Measurements from ENCODE around the gene AZU1. TPM values are rescaled to one million over a fixed set of nuclear protein-coding genes. Genes with fewer than 3 reads are reported as not detected.

Gene AZU1
- total and polyA plus RNA-seq, 2 of the 8 experiments (the other 6 are each of a cell fraction or from before 2014, with no cell fraction given): 0.80 to 1.3 TPM

DNA sequence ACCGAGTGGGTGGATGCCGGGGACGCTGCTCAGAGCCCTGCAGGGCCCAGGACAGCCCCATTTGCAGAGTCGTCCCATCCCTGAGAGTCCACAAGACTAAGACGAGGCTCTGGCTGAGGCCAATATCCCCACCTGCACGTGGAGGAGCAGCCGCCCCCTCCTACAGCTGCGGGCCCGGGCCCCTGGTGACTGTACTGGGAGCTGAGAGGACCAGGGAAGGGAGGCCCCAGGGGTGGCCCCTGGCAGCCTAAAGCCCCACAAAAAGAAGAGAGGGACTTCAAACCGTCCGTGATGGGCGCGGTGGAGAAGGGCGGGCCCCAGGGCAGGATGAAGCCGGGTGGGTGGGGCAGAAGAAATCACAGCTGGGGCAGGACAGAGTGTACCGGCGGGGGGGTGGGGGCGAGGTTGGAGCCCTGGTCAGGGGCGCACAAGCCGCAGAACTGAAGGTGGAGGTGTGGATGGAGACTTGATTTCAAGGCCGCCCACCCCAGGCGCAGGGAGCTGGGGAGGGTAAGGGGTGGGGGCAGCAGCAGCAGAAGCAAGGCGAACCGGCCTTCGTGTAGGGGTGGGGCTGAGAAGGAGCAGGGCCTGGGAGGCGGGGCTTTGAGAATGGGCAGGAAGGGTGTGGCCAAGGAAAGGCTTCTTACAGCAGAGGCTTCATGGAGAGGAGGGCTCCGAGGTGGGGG, 44.8 kb downstream of the AZU1 start:
- DNase-seq (ENCODE audit: low read depth in 1 of 2, low spot score in 2 of 2): no peak
- Histone ChIP-seq H2BK5ac (ENCODE audit: low read depth, low read length) (peak overlapping the region; percentile 73; the same call in 1 of the 2 replicates), H3K4me1 (replicated peaks in 1 of 4; ENCODE audit: control insufficient read depth in 3 of 4, insufficient read depth in 4 of 4, low read length in 3 of 4) (peaks cover 3 to 20% (median 6%) of the 10 kb centered on the region in 4 experiments; a peak in 6 of 7 replicates), H3K23me2 (ENCODE audit: low read depth, low read length) (no peaks in the 10 kb centered on the region), H2BK120ac (replicated peaks; ENCODE audit: low read depth, low read length) (no peak overlapping the region), H3K23ac (ENCODE audit: insufficient read length) (no peak overlapping the region), H2BK15ac (ENCODE audit: low read length) (no peak overlapping the region), H2AK5ac (ENCODE audit: low read depth, low read length) (no peak overlapping the region), H2BK20ac (ENCODE audit: low read length) (no peak overlapping the region), H4K8ac (ENCODE audit: extremely low read depth, insufficient read depth, low read length) (peak overlapping the region; percentile 35; the same call in 1 of the 2 replicates), H3K4me3 (ENCODE audit: extremely low read depth in 1 of 4, insufficient read depth in 2 of 4, low read depth in 3 of 4, low read length in 4 of 4) (peak overlapping the region in 1 of 4 experiments; percentile 35; a peak in 1 of 8 replicates), H3K27ac (ENCODE audit: low read depth, low read length) (no peak overlapping the region), H3K9me3 (ENCODE audit: insufficient read depth in 2 of 2, low read depth in 1 of 2, low read length in 1 of 2) (peaks cover 0 to 3% of the 10 kb centered on the region in 2 experiments; a peak in 1 of 4 replicates), H3K4ac (replicated peaks; ENCODE audit: insufficient read length, low read depth, low read length) (no peak overlapping the region), H3K36me3 (ENCODE audit: control insufficient read depth in 2 of 4, insufficient read depth in 4 of 4, low read length in 3 of 4) (peaks cover 0 to 18% (median 0%) of the 10 kb centered on the region in 4 experiments; a peak in 4 of 8 replicates), H3K79me2 (ENCODE audit: control insufficient read depth in 1 of 2, insufficient read depth in 2 of 2, low read length in 2 of 2) (no peaks in the 10 kb centered on the region), H3K9ac (replicated peaks in 1 of 4; ENCODE audit: extremely low read depth in 1 of 4, low read depth in 3 of 4, low read length in 3 of 4) (no peak overlapping the region), H2AFZ (ENCODE audit: low read length) (no peak overlapping the region), H3K56ac (replicated peaks; ENCODE audit: insufficient read length, low read depth, low read length) (no peak overlapping the region), H4K5ac (ENCODE audit: insufficient read length, low read depth, low read length) (no peak overlapping the region), H2BK12ac (ENCODE audit: low read depth, low read length) (no peak overlapping the region), H3K27me3 (replicated peaks in 1 of 4; ENCODE audit: control insufficient read depth in 3 of 4, extremely low read depth in 1 of 4, insufficient read depth in 3 of 4, low read length in 3 of 4) (no peaks in the 10 kb centered on the region), H3K14ac (ENCODE audit: insufficient read length) (no peak overlapping the region), H3K18ac (ENCODE audit: extremely low read depth, low read length) (no peak overlapping the region), H4K91ac (replicated peaks; ENCODE audit: insufficient read length, low read length) (peak overlapping the region; percentile 42), H3K79me1 (ENCODE audit: low read depth, low read length) (peaks cover 2% of the 10 kb centered on the region), H3K4me2 (ENCODE audit: insufficient read depth in 1 of 2, low read depth in 2 of 2, low read length in 2 of 2) (no peak overlapping the region), H4K20me1 (replicated peaks in 1 of 2; ENCODE audit: control insufficient read depth in 1 of 2, insufficient read depth in 2 of 2, low read length in 2 of 2) (peaks cover 4 to 9% of the 10 kb centered on the region in 2 experiments)
- ChIA-PET POLR2A (ENCODE audit: partially characterized antibody) (interaction anchor here (0.9 to 11.5 kb wide), 6 partner anchors 8 to 110 kb away, joined by 3 to 82 read pairs (median 4); partner anchors contain the start of genes MED16, RNU6-9 and WDR18), CTCF (ENCODE audit: partially characterized antibody) (interaction anchor here (2.8 kb wide), 1 partner anchor 15 kb away, joined by 10 read pairs; no protein-coding TSS in a partner anchor)
- WGBS, 2 experiments (ENCODE audit: extremely low coverage in 1 of 2, insufficient coverage in 1 of 2, insufficient read length in 1 of 2, insufficient replicate concordance in 2 of 2, low coverage in 1 of 2, low lambda C conversion rate in 2 of 2, missing lambda C conversion rate in 1 of 2): 84% methylated on average over 11 of the region's 27 CpGs; no CpG with 5 or more reads in 1 of the 2 experiments
- no peak for TF ChIP-seq EGR1 (IDR thresholded peaks at IDR 0.05; ENCODE audit: borderline replicate concordance, low read depth, low read length)
- no peak for FAIRE-seq
